Suprapubic skin (tissue), 4 donors: ENCODE measurements around the gene SERPINI1. TPM values are rescaled to one million over a fixed set of nuclear protein-coding genes. Genes with fewer than 3 reads are reported as not detected.

Source experiments
- DNase-seq, 2 donors: peaks; one replicate each; pipeline ENCODE4 v3.0.0-alpha.2; 2019; ENCODE audit warnings: low spot score in 2 of 2
- H3K27ac ChIP-seq: fragments of 200-600 bp; sonication (generic); one replicate; pipeline ENCODE4 v1.5.1; 2019
- H3K27me3 ChIP-seq: fragments of 200-600 bp; sonication (generic); one replicate; pipeline ENCODE4 v1.5.1; 2019
- H3K36me3 ChIP-seq: fragments of 200-600 bp; sonication (generic); one replicate; pipeline ENCODE4 v1.5.1; 2019
- H3K4me1 ChIP-seq: fragments of 200-600 bp; sonication (generic); one replicate; pipeline ENCODE4 v1.5.1; 2019
- H3K4me3 ChIP-seq: fragments of 200-600 bp; sonication (generic); one replicate; pipeline ENCODE4 v1.5.1; 2019; ENCODE audit warnings: mild to moderate bottlenecking
- H3K9me3 ChIP-seq: fragments of 200-600 bp; sonication (generic); one replicate; pipeline ENCODE4 v1.5.1; 2019
- EP300 ChIP-seq: sonication (generic); formaldehyde crosslinking; IDR thresholded peaks from one replicate; pipeline ENCODE4 v1.6.1; 2017; ENCODE audit warnings: antibody characterized with exemption
- POLR2A ChIP-seq, 2 donors: fragments of 450-650 bp; IDR thresholded peaks; one replicate each; pipeline ENCODE4 v1.6.1; 2017; ENCODE audit warnings: antibody characterized with exemption in 2 of 2, mild to moderate bottlenecking in 2 of 2, moderate library complexity in 2 of 2
- POLR2AphosphoS5 ChIP-seq, 3 donors: sonication (generic); formaldehyde crosslinking; IDR thresholded peaks; one replicate each; pipeline ENCODE4 v1.6.1; 2017; ENCODE audit warnings: antibody characterized with exemption in 3 of 3
- WGBS: methylation state at CpG from one replicate; pipeline ENCODE4 v1.1.5; 2018; 5-methylcytosine and 5-hydroxymethylcytosine counted together
- total RNA-seq, 4 donors: library from RNA; depleted of rRNA; stranded (reverse); fragments of >200 nt; gene quantifications; one replicate each; pipeline ENCODE4 v1.1.0, GENCODE V29; 2016
- TF ChIP-seq, protein P1 (sequence below), 2 donors: fragments of 200-600 bp in 1 of 2; fragments of 450-650 bp in 1 of 2; sonication (generic) in 1 of 2; IDR thresholded peaks; one replicate each; pipeline ENCODE4 v1.5.1; 2016 to 2019; ENCODE audit warnings: antibody characterized with exemption in 2 of 2, mild to moderate bottlenecking in 1 of 2, moderate library complexity in 1 of 2

SERPINI1 gene
- total RNA-seq, 4 donors from 2014 or later: 1.6 to 3.0 (median 2.0) TPM

DNA sequence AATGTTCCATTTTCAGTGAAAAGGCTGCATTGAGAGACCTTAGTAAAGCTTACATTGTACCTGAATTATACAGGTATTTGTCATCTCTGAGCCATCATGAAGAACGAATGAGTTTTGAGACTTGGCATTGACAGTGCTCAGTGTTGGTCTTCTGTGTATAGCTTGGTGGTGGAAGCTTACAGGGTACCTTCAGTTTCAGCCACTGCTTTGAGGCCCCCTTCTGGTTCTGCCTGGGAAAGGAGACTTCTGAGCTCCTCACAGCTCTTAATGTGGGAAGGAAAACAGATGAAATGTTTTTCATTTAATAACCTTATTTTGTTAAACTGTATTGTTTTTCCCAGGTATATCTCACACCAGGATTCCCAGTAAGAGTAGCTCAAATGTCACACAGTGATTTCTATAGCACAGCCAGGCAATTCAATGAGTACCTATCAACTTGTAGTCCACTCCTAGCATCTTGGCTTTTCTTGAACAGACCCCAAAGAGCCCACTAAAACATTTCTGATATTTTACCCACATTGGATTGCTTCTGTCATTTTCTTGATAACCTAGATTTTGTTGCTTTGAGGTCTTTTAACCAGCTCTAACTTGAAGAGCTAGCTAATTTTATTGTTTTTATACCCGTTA, 5.6 kb downstream of the SERPINI1 start:
- Histone ChIP-seq H3K36me3 (no peaks in the 10 kb centered on the region), H3K4me1 (peaks cover 8% of the 10 kb centered on the region), H3K4me3 (no peak overlapping the region), H3K9me3 (no peaks in the 10 kb centered on the region), H3K27ac (no peak overlapping the region), H3K27me3 (no peaks in the 10 kb centered on the region)
- 65% methylated on average over 2 of the region's 2 CpGs for WGBS
- DNase-seq: no peak
- no peak for TF ChIP-seq POLR2A (IDR thresholded peaks at IDR 0.05)
- TF ChIP-seq, protein P1, sequence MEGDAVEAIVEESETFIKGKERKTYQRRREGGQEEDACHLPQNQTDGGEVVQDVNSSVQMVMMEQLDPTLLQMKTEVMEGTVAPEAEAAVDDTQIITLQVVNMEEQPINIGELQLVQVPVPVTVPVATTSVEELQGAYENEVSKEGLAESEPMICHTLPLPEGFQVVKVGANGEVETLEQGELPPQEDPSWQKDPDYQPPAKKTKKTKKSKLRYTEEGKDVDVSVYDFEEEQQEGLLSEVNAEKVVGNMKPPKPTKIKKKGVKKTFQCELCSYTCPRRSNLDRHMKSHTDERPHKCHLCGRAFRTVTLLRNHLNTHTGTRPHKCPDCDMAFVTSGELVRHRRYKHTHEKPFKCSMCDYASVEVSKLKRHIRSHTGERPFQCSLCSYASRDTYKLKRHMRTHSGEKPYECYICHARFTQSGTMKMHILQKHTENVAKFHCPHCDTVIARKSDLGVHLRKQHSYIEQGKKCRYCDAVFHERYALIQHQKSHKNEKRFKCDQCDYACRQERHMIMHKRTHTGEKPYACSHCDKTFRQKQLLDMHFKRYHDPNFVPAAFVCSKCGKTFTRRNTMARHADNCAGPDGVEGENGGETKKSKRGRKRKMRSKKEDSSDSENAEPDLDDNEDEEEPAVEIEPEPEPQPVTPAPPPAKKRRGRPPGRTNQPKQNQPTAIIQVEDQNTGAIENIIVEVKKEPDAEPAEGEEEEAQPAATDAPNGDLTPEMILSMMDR (IDR thresholded peaks at IDR 0.05): no peak
- TF ChIP-seq EP300: no peak
- no peak for TF ChIP-seq POLR2AphosphoS5 (IDR thresholded peaks at IDR 0.05)

DNA sequence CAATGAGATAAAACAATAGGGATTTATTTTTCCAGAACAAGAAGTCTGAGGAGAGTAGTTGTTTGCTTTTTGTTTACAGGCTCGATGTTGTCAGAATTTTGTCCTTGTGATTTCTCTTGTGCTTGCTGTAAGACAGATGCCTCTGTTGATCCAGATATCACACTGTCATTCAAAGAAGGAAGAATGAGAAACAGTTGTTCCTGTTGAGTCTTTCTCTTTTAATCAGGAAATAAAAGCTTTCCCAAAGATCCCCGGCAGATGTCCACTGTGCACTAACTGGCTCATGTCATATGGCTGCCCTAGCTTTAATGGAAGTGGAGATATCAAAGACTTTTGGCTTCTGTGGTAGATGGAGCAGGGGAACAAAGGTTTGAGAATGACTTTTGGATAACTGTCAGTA, 6.8 kb downstream of the SERPINI1 start:
- DNase-seq: no peak
- no peaks in the 10 kb centered on the region for H3K9me3 ChIP-seq
- no peak for TF ChIP-seq EP300
- no peak for TF ChIP-seq POLR2AphosphoS5 (IDR thresholded peaks at IDR 0.05)
- no peak for TF ChIP-seq POLR2A (IDR thresholded peaks at IDR 0.05)
- TF ChIP-seq, protein P1 (IDR thresholded peaks at IDR 0.05): no peak
- H3K27ac ChIP-seq: no peak overlapping the region
- no peaks in the 10 kb centered on the region for H3K4me1 ChIP-seq
- no peaks in the 10 kb centered on the region for H3K27me3 ChIP-seq
- WGBS: 81% methylated on average over 2 of the region's 2 CpGs
- H3K4me3 ChIP-seq: no peak overlapping the region
- no peaks in the 10 kb centered on the region for H3K36me3 ChIP-seq

- WGBS: 89% methylated on average over 2 of the region's 2 CpGs
- TF ChIP-seq, protein P1 (IDR thresholded peaks at IDR 0.05): no peak
- TF ChIP-seq EP300: no peak
- no peaks in the 10 kb centered on the region for H3K9me3 ChIP-seq
- no peak overlapping the region for H3K4me3 ChIP-seq
- no peak for DNase-seq
- no peaks in the 10 kb centered on the region for H3K36me3 ChIP-seq
- H3K27me3 ChIP-seq: no peaks in the 10 kb centered on the region
- H3K4me1 ChIP-seq: no peaks in the 10 kb centered on the region
- no peak overlapping the region for H3K27ac ChIP-seq
Measured at GRCh38 chr3:167743799-167744198, 8.3 kb downstream of the SERPINI1 start.

DNA sequence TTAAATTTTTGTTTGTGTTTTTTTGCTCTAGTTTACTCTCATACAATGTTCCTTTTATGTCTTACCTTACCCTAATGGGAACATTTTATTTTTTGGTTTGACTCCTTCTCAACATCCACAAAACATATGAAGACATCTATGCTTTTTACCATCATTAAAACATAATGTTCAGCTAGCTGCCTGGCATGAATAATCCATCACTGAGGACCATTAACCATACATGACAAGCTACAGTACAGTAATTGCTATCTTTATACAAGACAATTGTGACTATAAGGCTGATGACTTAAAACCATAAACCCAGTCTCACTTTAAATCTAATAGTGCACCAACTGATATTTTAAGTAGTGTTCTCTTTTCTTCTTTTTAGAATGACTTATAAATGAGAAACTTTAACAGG, 13.7 kb downstream of the SERPINI1 start:
- TF ChIP-seq EP300 (no peak), POLR2A (IDR thresholded peaks at IDR 0.05) (no peak), POLR2AphosphoS5 (IDR thresholded peaks at IDR 0.05) (no peak)
- TF ChIP-seq, protein P1 (IDR thresholded peaks at IDR 0.05): no peak
- H3K4me1 ChIP-seq: peaks cover 2% of the 10 kb centered on the region
- H3K27me3 ChIP-seq: no peaks in the 10 kb centered on the region
- no peak overlapping the region for H3K4me3 ChIP-seq
- DNase-seq: no peak
- no peaks in the 10 kb centered on the region for H3K9me3 ChIP-seq
- no peaks in the 10 kb centered on the region for H3K36me3 ChIP-seq
- no peak overlapping the region for H3K27ac ChIP-seq

DNA sequence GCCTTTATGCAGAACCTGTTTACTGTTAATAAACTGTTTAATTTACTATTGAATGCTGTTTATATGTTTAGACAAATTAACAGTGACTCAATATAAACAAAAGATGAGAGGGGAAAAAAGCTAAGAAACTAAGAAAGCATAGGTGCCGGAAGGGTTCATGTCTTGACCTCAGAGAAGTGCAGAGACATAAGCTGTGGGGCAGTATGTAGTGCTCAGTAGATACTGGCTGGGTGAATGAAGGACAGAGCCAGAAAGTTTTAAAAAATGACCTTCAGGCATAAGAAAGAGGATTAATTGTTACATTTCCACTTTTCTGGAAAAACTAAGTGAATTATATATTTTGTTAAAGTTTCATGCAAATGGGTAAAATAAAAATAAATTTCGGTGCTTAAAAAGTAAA, 14.2 kb downstream of the SERPINI1 start:
- Histone ChIP-seq H3K27ac (no peak overlapping the region), H3K4me3 (no peak overlapping the region), H3K4me1 (peaks cover 2% of the 10 kb centered on the region), H3K36me3 (no peaks in the 10 kb centered on the region), H3K9me3 (no peaks in the 10 kb centered on the region), H3K27me3 (no peaks in the 10 kb centered on the region)
- no peak for TF ChIP-seq POLR2AphosphoS5 (IDR thresholded peaks at IDR 0.05)
- TF ChIP-seq POLR2A (IDR thresholded peaks at IDR 0.05): no peak
- TF ChIP-seq, protein P1 (IDR thresholded peaks at IDR 0.05): no peak
- TF ChIP-seq EP300: no peak
- no peak for DNase-seq
- WGBS: 96% methylated on average over 2 of the region's 2 CpGs
